Measurements from ENCODE around the gene LSM10. TPM values are rescaled to one million over a fixed set of nuclear protein-coding genes. Genes with fewer than 3 reads are reported as not detected.

Gene LSM10
- total RNA-seq, 1 experiment from 2014 or later: 19.2 TPM

DNA sequence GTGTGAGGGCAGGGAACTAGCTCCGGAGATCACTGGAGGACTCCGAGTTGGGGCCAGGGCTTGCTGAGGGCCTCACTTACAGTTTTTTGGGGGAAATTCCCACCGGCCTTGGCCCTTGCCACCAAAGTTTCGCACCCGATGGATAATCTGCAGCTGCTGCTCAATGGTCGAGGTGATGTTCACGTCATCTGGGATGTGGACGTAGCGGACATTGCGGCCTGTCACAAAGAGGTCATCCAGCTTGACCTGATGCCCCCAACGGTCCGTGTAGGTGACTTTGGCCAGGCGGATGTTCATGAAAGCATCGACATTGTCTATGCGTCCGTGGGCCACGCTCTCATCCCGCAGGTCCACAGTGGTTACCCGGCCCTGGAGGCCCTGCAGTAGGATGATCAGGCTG, 4.0 kb downstream of the LSM10 start:
- no peaks in the 10 kb centered on the region for H3K27me3 ChIP-seq (ENCODE audit: low read length)
- H3K79me2 ChIP-seq (ENCODE audit: low read length): peaks cover 17% of the 10 kb centered on the region
- no peaks in the 10 kb centered on the region for H4K20me1 ChIP-seq (ENCODE audit: low read length)
- no peak overlapping the region for H2AFZ ChIP-seq (ENCODE audit: low read length)
- BruUV-seq (replicated peaks): no TSS peak
- H3K9ac ChIP-seq (ENCODE audit: low read length): no peak overlapping the region
- H3K4me2 ChIP-seq (ENCODE audit: low read length): no peak overlapping the region
- H3K4me1 ChIP-seq (ENCODE audit: insufficient read depth, low read length): peaks cover 14% of the 10 kb centered on the region; the same call in 1 of the 2 replicates
- H3K9me3 ChIP-seq (ENCODE audit: low read length): no peaks in the 10 kb centered on the region
- H3K36me3 ChIP-seq (ENCODE audit: low read depth, low read length): peaks cover 12% of the 10 kb centered on the region
- ChIA-PET CTCF (no interaction called here), POLR2A (ENCODE audit: unreplicated experiment) (no interaction called here)
- no peak overlapping the region for H3K4me3 ChIP-seq (ENCODE audit: low read length)
- TF ChIP-seq EZH2 (IDR thresholded peaks at IDR 0.05; ENCODE audit: low read length, unreplicated experiment): no peak
- no peak for TF ChIP-seq EZH2phosphoT487 (IDR thresholded peaks at IDR 0.05; ENCODE audit: borderline replicate concordance, low read length)
- TF ChIP-seq, protein P1, sequence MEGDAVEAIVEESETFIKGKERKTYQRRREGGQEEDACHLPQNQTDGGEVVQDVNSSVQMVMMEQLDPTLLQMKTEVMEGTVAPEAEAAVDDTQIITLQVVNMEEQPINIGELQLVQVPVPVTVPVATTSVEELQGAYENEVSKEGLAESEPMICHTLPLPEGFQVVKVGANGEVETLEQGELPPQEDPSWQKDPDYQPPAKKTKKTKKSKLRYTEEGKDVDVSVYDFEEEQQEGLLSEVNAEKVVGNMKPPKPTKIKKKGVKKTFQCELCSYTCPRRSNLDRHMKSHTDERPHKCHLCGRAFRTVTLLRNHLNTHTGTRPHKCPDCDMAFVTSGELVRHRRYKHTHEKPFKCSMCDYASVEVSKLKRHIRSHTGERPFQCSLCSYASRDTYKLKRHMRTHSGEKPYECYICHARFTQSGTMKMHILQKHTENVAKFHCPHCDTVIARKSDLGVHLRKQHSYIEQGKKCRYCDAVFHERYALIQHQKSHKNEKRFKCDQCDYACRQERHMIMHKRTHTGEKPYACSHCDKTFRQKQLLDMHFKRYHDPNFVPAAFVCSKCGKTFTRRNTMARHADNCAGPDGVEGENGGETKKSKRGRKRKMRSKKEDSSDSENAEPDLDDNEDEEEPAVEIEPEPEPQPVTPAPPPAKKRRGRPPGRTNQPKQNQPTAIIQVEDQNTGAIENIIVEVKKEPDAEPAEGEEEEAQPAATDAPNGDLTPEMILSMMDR (conservative IDR thresholded peaks at IDR 0.05; ENCODE audit: low read depth, low read length): no peak
- no peaks in the 10 kb centered on the region for H3F3A ChIP-seq (ENCODE audit: low read length, unreplicated experiment)
- ATAC-seq: no peak
- DNase-seq: no peak
- no peak overlapping the region for H3K27ac ChIP-seq (ENCODE audit: low read length)
- H3K9me2 ChIP-seq (replicated peaks; ENCODE audit: low read length): no peaks in the 10 kb centered on the region
- intact Hi-C loops (cut with micrococcal nuclease): no loop called here

DNA sequence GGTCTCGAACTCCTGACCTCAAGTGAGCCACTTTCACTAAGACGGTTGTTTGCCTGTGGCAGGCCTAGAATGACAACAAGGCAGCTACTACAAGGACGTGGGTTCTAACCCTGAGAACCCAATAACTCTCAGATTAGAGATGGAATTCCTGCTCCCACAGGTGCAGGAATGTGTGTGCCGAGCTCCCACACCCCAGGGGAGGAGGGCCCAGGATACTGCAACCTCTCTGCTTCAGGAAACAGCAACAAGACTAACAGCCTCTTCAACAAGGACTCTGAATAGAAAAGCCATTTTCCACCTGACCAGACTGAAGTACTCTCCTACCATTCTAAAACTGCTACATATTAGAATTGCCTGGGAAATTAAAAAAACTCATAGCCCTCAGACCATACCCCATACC, 4.9 kb downstream of the LSM10 start:
- ATAC-seq: no peak
- ChIA-PET CTCF (no interaction called here), POLR2A (ENCODE audit: unreplicated experiment) (no interaction called here)
- Histone ChIP-seq H4K20me1 (ENCODE audit: low read length) (no peaks in the 10 kb centered on the region), H3K4me2 (ENCODE audit: low read length) (no peak overlapping the region), H3K4me1 (ENCODE audit: insufficient read depth, low read length) (peaks cover 13% of the 10 kb centered on the region), H3K9ac (ENCODE audit: low read length) (no peak overlapping the region), H3K27me3 (ENCODE audit: low read length) (no peaks in the 10 kb centered on the region), H3K36me3 (ENCODE audit: low read depth, low read length) (peaks cover 12% of the 10 kb centered on the region), H3K9me2 (replicated peaks; ENCODE audit: low read length) (no peaks in the 10 kb centered on the region), H2AFZ (ENCODE audit: low read length) (no peak overlapping the region), H3K9me3 (ENCODE audit: low read length) (no peaks in the 10 kb centered on the region), H3K27ac (ENCODE audit: low read length) (no peak overlapping the region), H3K4me3 (ENCODE audit: low read length) (no peak overlapping the region), H3K79me2 (ENCODE audit: low read length) (peaks cover 17% of the 10 kb centered on the region), H3F3A (ENCODE audit: low read length, unreplicated experiment) (no peaks in the 10 kb centered on the region)
- no TSS peak for BruUV-seq (replicated peaks)
- TF ChIP-seq, protein P1 (conservative IDR thresholded peaks at IDR 0.05; ENCODE audit: low read depth, low read length): no peak
- intact Hi-C loops (cut with micrococcal nuclease): no loop called here
- DNase-seq: no peak

DNA sequence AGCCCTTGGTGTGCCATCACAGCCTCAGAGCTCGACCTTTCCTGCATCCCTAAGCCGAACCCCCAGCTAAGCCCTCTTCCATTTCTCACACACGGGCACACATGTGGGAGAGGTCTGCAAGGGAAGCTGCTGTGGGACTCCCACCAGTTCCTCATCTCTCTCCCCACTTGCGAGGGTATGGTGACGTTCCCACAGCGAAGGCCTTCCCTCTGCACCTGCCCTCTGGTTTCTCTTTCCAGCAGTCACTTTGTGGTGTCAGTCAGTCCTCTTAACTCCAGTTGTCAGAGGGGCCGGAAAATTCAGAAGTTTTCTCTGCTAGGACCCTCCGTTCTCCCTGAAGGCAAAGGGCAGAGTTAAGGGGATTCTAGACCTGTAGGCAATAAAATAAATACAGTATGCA, 6.4 kb downstream of the LSM10 start:
- Histone ChIP-seq H3K4me1 (ENCODE audit: insufficient read depth, low read length) (peaks cover 16% of the 10 kb centered on the region), H4K20me1 (ENCODE audit: low read length) (no peaks in the 10 kb centered on the region), H3K36me3 (ENCODE audit: low read depth, low read length) (peaks cover 12% of the 10 kb centered on the region), H3K9ac (ENCODE audit: low read length) (no peak overlapping the region), H3K27me3 (ENCODE audit: low read length) (no peaks in the 10 kb centered on the region), H2AFZ (ENCODE audit: low read length) (no peak overlapping the region), H3K79me2 (ENCODE audit: low read length) (peaks cover 3% of the 10 kb centered on the region), H3F3A (ENCODE audit: low read length, unreplicated experiment) (peaks cover 6% of the 10 kb centered on the region), H3K4me2 (ENCODE audit: low read length) (no peak overlapping the region), H3K4me3 (ENCODE audit: low read length) (no peak overlapping the region), H3K27ac (ENCODE audit: low read length) (no peak overlapping the region), H3K9me3 (ENCODE audit: low read length) (no peaks in the 10 kb centered on the region), H3K9me2 (replicated peaks; ENCODE audit: low read length) (no peaks in the 10 kb centered on the region)
- ChIA-PET POLR2A (ENCODE audit: unreplicated experiment) (no interaction called here), CTCF (no interaction called here)
- BruUV-seq (replicated peaks): no TSS peak
- no peak for DNase-seq
- TF ChIP-seq EZH2 (IDR thresholded peaks at IDR 0.05; ENCODE audit: low read length, unreplicated experiment): no peak
- TF ChIP-seq, protein P1 (conservative IDR thresholded peaks at IDR 0.05; ENCODE audit: low read depth, low read length): no peak
- TF ChIP-seq EZH2phosphoT487 (IDR thresholded peaks at IDR 0.05; ENCODE audit: borderline replicate concordance, low read length): no peak
- intact Hi-C loops (cut with micrococcal nuclease): no loop called here
- no peak for ATAC-seq

Measured in PC-3 (cell line).